Measurements from ENCODE around the gene RASAL2.

- TF ChIP-seq CTCF (IDR thresholded peaks at IDR 0.05) (no peak), ZFX (IDR thresholded peaks at IDR 0.05; ENCODE audit: borderline replicate concordance) (no peak)
These were observed 61.8 kb downstream of the RASAL2 start for GRCh38 chr1:178155481-178156255.

Measured in 22Rv1 (cell line).